ENCODE data around the gene PCDHA1.
A peak's percentile ranks its signal among the peaks of the same experiment; 100 is the strongest.

Gene PCDHA1

DNA sequence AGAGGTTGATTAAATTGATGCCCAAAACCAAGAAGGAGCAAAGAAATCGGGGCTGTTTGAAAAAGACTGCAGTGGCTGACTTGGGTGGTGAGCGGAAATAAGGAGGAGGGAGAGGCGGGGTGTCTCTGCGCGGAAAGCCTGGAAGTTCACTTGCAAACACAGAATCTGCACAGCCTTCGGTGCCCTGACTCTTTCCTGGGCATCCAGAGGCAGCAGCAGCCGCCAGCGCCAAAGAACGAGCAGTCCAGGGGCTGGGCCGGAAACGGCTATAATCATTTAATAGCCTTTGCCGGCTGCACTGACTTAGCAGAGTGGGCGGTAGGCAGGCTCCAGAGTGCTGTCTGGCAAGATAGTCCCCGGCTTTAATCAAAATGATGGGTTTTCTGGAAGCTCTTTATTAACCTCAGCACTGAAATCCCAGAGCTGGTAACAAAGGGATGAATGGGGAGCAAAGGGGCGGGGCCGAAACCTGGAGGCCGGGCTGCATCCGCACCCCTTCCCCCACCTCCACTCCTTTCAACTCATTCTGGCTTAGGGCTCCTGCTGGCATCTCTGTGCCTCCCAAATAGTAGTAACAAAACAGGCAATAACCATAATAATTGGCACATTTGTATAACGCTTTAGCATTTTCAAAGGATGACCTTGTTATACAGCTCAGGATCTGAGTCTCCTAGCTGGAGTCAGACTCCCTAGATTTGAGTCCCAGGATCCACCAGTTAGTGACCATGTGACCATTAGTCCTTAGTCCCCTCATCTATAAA lies 216.1 kb downstream of the PCDHA1 start:
- Histone ChIP-seq H3K27me3 (ENCODE audit: control insufficient read depth, insufficient read depth, low read length) (no peaks in the 10 kb centered on the region), H3K9ac (ENCODE audit: low read length) (no peak overlapping the region), H3K4me1 (ENCODE audit: control insufficient read depth, insufficient read depth, low read length) (no peaks in the 10 kb centered on the region), H3K27ac (ENCODE audit: low read depth, low read length) (no peak overlapping the region), H3K36me3 (ENCODE audit: control insufficient read depth, insufficient read depth, low read length) (no peaks in the 10 kb centered on the region), H3K4me3 (ENCODE audit: low read length) (peak overlapping the region; percentile 17)

DNA sequence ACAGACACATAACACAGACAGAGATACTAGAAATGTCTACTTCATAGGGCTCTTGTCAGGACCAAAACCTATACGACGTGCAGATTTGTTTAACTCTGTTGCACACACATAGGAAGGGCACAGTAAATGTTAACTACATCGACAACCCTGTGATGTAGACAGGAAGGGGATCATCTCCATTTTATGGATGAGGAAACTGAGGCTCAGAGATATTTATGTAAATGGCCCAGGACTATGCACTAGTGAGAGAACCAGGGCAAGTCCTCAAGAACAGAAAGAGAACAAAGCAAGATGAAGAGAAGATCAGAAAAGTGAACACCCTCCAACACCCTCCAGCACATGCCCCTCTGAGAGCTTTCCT lies 216.6 kb downstream of the PCDHA1 start:
- no peak overlapping the region for H3K27ac ChIP-seq (ENCODE audit: low read depth, low read length)
- no peaks in the 10 kb centered on the region for H3K27me3 ChIP-seq (ENCODE audit: control insufficient read depth, insufficient read depth, low read length)
- H3K4me3 ChIP-seq (ENCODE audit: low read length) = no peak overlapping the region

DNA sequence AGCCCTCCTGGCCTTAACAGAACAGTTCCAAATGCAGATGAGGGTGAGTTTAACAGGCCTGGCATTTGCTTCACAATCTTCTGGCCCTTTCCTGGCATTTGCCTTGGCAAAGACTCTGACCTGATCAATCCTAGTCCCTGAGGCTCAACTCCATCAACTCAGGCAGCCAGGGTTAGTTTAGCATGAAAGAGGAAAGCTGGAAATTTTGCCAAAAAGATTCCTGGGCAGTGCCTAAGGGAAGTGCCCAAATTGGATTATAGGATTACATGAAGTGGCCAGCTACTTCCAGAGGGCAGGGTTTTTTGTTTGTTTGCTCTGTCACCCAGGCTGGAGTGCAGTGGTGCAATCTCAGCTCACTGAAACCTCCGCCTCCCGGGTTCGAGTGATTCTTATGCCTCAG lies 217.1 kb downstream of the PCDHA1 start:
- Histone ChIP-seq H3K27me3 (ENCODE audit: control insufficient read depth, insufficient read depth, low read length) (no peaks in the 10 kb centered on the region), H3K9ac (ENCODE audit: low read length) (no peak overlapping the region), H3K27ac (ENCODE audit: low read depth, low read length) (no peak overlapping the region), H3K36me3 (ENCODE audit: control insufficient read depth, insufficient read depth, low read length) (no peaks in the 10 kb centered on the region), H3K4me3 (ENCODE audit: low read length) (no peak overlapping the region), H3K4me1 (ENCODE audit: control insufficient read depth, insufficient read depth, low read length) (no peaks in the 10 kb centered on the region)

More for the DNA sequence above, 216.6 kb downstream of the PCDHA1 start:
- Histone ChIP-seq H3K4me1 (ENCODE audit: control insufficient read depth, insufficient read depth, low read length) (no peaks in the 10 kb centered on the region), H3K9ac (ENCODE audit: low read length) (no peak overlapping the region), H3K36me3 (ENCODE audit: control insufficient read depth, insufficient read depth, low read length) (no peaks in the 10 kb centered on the region)

DNA sequence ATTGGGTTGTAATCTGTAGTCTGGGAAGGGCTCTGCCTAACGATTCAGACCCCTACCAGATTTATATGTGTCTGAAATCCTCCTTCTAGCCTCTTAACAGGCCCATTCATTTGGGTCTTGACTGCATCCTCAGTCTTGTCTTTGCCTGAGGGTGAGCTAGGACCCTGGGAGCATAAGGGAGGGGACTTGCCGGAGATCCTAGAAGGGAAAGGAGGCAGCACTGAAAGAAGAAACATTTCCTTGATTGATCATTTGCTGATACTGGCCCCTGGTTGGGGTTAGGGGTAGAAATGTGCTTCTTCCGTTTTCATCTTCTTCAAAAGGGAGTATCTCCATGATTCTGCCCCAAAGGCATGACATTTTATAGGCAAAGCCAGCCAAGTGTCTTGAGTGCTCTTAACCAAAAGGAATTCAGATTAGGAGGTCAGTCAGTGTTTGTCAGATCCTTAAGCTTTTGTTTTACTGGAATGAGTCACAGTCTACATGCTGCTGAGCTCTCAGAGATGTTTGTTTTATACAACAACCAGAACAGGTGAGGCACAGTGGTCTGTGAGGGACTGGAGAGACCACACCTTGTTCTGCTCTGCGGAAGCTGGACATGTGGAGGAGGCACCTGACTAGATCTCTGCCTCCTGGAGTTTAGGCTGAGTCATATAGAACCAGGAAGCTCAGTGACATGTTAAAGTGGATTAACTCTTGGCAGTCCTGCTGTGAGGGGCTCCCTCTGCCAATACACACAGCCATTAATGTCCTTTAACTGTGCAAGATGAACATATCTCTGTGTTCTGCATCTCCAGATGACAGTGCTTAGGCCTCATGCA lies 218.1 kb downstream of the PCDHA1 start:
- Histone ChIP-seq H3K4me1 (ENCODE audit: control insufficient read depth, insufficient read depth, low read length) (no peaks in the 10 kb centered on the region), H3K4me3 (ENCODE audit: low read length) (no peak overlapping the region), H3K9ac (ENCODE audit: low read length) (no peak overlapping the region), H3K27ac (ENCODE audit: low read depth, low read length) (no peak overlapping the region), H3K36me3 (ENCODE audit: control insufficient read depth, insufficient read depth, low read length) (no peaks in the 10 kb centered on the region), H3K27me3 (ENCODE audit: control insufficient read depth, insufficient read depth, low read length) (no peaks in the 10 kb centered on the region)

DNA sequence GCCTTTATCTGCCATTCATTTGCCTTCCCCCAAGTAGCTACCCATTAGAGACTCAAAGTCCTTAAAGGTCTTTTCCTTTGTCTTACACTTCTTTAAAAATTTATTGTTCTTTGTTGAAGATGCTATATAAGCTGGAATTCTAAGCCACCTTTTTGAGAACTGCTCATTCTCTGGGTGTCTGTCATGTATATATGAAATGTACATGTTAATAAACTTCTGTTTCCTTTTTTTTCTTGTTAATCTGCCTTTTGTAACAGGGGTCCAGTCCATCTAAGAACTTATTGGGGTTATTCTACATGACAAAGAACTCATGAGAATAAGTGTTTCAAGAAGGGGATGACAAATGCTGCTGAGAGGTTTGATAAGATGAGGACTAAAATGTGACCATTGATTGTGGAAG lies 221.9 kb downstream of the PCDHA1 start:
- no peak overlapping the region for H3K27ac ChIP-seq (ENCODE audit: low read depth, low read length)
- no peak overlapping the region for H3K9ac ChIP-seq (ENCODE audit: low read length)
- H3K36me3 ChIP-seq (ENCODE audit: control insufficient read depth, insufficient read depth, low read length) = no peaks in the 10 kb centered on the region
- H3K27me3 ChIP-seq (ENCODE audit: control insufficient read depth, insufficient read depth, low read length) = no peaks in the 10 kb centered on the region
- no peaks in the 10 kb centered on the region for H3K4me1 ChIP-seq (ENCODE audit: control insufficient read depth, insufficient read depth, low read length)
- no peak overlapping the region for H3K4me3 ChIP-seq (ENCODE audit: low read length)

DNA sequence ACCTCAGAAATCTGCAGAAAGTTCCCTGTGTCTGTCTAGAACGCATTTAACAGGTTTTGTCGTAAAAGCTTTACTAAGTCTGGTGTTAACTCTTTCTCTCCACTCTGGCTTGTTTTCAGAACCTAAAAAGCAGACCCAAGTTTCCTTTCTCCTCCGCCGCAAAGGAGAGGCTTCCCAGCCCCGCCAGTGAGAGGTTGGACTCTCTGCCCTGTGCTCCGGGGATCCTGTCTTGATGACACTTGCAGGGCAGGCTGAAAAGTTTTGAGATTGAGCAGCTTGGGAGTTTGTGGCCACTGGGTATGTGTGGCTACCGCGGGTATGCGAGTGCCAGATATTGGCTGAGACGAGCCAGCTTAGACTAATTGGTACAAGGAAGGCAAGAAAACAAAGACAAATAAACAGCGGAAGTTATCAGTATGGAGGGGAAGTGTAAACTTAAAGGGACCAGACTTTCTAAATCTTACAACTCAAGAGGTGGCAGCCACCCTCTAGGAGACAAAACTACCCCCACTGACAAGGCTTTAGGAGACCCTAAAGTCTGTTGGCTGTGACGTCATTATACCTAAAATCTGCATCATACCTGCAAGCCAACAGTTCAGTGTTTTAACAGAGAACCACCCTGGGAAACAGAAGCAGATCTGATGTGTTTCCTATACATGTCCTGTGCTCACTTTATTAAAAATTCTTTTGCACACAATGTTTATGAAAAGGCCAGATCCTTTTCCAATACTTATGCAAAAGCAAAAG lies 224.3 kb downstream of the PCDHA1 start:
- H3K27me3 ChIP-seq (ENCODE audit: control insufficient read depth, insufficient read depth, low read length) = no peaks in the 10 kb centered on the region
- no peaks in the 10 kb centered on the region for H3K4me1 ChIP-seq (ENCODE audit: control insufficient read depth, insufficient read depth, low read length)
- no peaks in the 10 kb centered on the region for H3K36me3 ChIP-seq (ENCODE audit: control insufficient read depth, insufficient read depth, low read length)
- H3K9ac ChIP-seq (ENCODE audit: low read length) = no peak overlapping the region
- H3K27ac ChIP-seq (ENCODE audit: low read depth, low read length) = no peak overlapping the region
- no peak overlapping the region for H3K4me3 ChIP-seq (ENCODE audit: low read length)

DNA sequence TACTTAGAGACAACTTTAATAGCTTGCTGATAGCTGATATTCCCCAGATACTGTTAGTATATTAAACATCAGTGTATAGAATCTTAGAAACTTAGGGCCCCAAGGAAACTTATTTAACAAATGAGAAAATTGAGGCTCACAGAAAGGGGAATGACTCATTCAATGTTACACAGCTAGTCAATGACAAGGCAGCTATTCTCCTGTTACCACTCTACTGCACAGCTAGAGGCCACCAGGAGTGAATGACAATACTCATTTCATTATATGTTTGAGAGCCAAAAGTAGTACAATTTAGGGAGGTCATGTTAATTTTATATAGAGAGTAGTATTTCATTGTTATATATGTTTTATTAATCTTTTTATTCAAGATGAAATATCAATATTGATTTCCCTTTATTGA lies 232.0 kb downstream of the PCDHA1 start:
- Histone ChIP-seq H3K4me1 (ENCODE audit: control insufficient read depth, insufficient read depth, low read length) (no peaks in the 10 kb centered on the region), H3K27ac (ENCODE audit: low read depth, low read length) (no peak overlapping the region), H3K4me3 (ENCODE audit: low read length) (no peak overlapping the region), H3K9ac (ENCODE audit: low read length) (no peak overlapping the region), H3K36me3 (ENCODE audit: control insufficient read depth, insufficient read depth, low read length) (no peaks in the 10 kb centered on the region), H3K27me3 (ENCODE audit: control insufficient read depth, insufficient read depth, low read length) (no peaks in the 10 kb centered on the region)

DNA sequence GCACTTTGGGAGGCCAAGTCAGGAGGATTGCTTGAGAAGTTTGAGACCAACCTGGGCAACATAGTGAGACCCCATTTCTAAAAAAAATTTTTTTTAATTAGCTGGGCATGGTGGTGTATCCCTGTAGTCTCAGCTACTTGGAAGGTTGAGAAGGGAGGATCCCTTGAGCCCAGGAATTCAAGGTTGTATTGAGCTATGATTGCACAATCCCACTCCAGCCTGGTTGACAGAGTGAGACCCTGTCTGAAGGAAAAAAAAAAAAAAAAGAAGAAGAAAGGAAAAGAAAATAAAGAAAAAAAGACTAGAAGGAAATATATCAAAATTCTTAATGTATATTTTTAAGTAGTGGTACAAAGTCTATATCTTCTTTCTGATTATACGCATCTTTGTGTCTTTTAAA lies 236.4 kb downstream of the PCDHA1 start:
- no peaks in the 10 kb centered on the region for H3K36me3 ChIP-seq (ENCODE audit: control insufficient read depth, insufficient read depth, low read length)
- no peak overlapping the region for H3K9ac ChIP-seq (ENCODE audit: low read length)
- H3K27me3 ChIP-seq (ENCODE audit: control insufficient read depth, insufficient read depth, low read length) = no peaks in the 10 kb centered on the region
- no peaks in the 10 kb centered on the region for H3K4me1 ChIP-seq (ENCODE audit: control insufficient read depth, insufficient read depth, low read length)
- H3K27ac ChIP-seq (ENCODE audit: low read depth, low read length) = no peak overlapping the region
- no peak overlapping the region for H3K4me3 ChIP-seq (ENCODE audit: low read length)

DNA sequence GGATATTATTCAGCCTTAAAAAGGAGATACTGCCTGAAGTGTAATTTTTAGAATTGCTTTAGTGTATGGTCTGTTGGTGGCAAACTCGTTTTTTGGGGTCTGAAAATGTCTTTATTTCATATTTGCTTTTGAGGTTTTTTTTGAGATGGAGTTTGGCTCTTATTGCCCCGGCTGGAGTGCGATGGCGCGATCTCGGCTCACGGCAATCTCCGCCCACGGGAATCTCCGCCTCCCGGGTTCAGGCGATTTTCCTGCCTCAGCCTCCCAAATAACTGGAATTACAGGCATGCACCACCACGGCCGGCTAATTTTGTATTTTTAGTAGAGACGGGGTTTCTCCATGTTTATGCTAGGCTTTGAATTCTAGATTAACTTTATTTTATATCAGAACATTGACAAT lies 245.1 kb downstream of the PCDHA1 start:
- Histone ChIP-seq H3K27me3 (ENCODE audit: control insufficient read depth, insufficient read depth, low read length) (no peaks in the 10 kb centered on the region), H3K4me1 (ENCODE audit: control insufficient read depth, insufficient read depth, low read length) (no peaks in the 10 kb centered on the region), H3K27ac (ENCODE audit: low read depth, low read length) (no peak overlapping the region), H3K9ac (ENCODE audit: low read length) (no peak overlapping the region), H3K4me3 (ENCODE audit: low read length) (no peak overlapping the region), H3K36me3 (ENCODE audit: control insufficient read depth, insufficient read depth, low read length) (no peaks in the 10 kb centered on the region)

DNA sequence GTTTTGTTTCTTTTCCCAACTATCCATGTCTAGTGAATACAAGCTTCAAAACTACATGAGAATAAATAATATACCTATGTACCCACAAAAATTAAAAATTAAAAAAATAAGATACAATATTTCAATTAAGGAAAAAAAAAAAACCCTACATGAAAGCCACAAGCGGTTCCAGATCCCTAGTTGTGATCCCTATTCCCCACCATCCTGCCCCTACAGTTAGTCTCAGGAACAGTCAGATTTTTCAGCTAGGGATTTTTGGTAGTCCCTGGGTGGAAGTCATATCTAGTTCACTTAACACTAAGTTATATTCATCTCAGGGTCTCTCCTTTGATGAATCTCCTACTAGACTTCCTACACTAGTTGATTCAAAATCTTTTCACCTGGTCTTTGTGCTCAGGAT lies 246.7 kb downstream of the PCDHA1 start:
- Histone ChIP-seq H3K27me3 (ENCODE audit: control insufficient read depth, insufficient read depth, low read length) (no peaks in the 10 kb centered on the region), H3K9ac (ENCODE audit: low read length) (no peak overlapping the region), H3K27ac (ENCODE audit: low read depth, low read length) (no peak overlapping the region), H3K4me3 (ENCODE audit: low read length) (no peak overlapping the region), H3K4me1 (ENCODE audit: control insufficient read depth, insufficient read depth, low read length) (no peaks in the 10 kb centered on the region), H3K36me3 (ENCODE audit: control insufficient read depth, insufficient read depth, low read length) (no peaks in the 10 kb centered on the region)

DNA sequence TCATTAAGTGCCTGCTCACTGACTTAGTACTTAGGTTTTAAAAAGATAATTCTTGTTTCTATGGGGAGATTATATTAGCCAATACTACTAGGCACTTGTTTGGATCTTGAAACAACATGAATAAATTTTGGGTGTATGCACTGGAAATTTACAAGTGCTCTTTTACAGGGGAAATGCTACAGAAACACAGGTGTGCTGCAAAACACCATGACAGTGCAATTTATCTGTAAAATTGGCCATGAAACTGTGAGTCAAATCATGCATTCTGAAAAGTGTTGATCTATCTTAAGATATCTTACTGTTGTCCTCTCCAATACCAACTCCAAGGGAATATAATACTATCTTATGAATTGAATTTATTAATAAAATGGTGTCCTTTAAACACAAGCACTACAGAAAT lies 253.1 kb downstream of the PCDHA1 start:
- Histone ChIP-seq H3K4me1 (ENCODE audit: control insufficient read depth, insufficient read depth, low read length) (peaks cover 2% of the 10 kb centered on the region), H3K36me3 (ENCODE audit: control insufficient read depth, insufficient read depth, low read length) (no peaks in the 10 kb centered on the region), H3K4me3 (ENCODE audit: low read length) (no peak overlapping the region), H3K9ac (ENCODE audit: low read length) (no peak overlapping the region), H3K27ac (ENCODE audit: low read depth, low read length) (no peak overlapping the region), H3K27me3 (ENCODE audit: control insufficient read depth, insufficient read depth, low read length) (no peaks in the 10 kb centered on the region)

DNA sequence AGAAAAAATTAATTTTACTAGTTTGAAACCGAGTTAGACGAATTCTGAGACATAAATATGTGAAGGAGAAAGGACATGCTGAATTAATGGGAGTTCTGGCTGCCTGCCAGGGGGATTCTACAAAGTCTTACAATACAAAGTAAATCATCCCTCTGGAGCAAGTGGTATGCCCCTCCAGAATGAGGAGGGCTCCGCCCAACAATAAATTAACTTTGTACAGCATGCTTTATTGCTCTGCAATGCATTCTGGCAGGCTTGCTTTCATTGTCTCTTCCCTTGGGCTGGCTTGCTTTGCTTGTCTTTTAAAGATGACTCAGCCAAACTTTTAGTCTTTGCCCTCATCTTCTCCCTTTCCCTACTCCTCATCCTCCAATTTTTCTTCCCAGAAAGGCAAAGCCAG lies 253.6 kb downstream of the PCDHA1 start:
- no peaks in the 10 kb centered on the region for H3K36me3 ChIP-seq (ENCODE audit: control insufficient read depth, insufficient read depth, low read length)
- peaks cover 2% of the 10 kb centered on the region for H3K4me1 ChIP-seq (ENCODE audit: control insufficient read depth, insufficient read depth, low read length)
- no peak overlapping the region for H3K9ac ChIP-seq (ENCODE audit: low read length)
- H3K4me3 ChIP-seq (ENCODE audit: low read length) = peak overlapping the region; percentile 69
- H3K27ac ChIP-seq (ENCODE audit: low read depth, low read length) = no peak overlapping the region
- no peaks in the 10 kb centered on the region for H3K27me3 ChIP-seq (ENCODE audit: control insufficient read depth, insufficient read depth, low read length)
